ENCODE data around the gene APOA4. TPM values are rescaled to one million over a fixed set of nuclear protein-coding genes. Genes with fewer than 3 reads are reported as not detected.

The APOA4 gene
- total and polyA plus RNA-seq, 2 of the 13 experiments (the other 11 are each of a cell fraction or from before 2014, with no cell fraction given) = 3.8 to 7.2 TPM

DNA sequence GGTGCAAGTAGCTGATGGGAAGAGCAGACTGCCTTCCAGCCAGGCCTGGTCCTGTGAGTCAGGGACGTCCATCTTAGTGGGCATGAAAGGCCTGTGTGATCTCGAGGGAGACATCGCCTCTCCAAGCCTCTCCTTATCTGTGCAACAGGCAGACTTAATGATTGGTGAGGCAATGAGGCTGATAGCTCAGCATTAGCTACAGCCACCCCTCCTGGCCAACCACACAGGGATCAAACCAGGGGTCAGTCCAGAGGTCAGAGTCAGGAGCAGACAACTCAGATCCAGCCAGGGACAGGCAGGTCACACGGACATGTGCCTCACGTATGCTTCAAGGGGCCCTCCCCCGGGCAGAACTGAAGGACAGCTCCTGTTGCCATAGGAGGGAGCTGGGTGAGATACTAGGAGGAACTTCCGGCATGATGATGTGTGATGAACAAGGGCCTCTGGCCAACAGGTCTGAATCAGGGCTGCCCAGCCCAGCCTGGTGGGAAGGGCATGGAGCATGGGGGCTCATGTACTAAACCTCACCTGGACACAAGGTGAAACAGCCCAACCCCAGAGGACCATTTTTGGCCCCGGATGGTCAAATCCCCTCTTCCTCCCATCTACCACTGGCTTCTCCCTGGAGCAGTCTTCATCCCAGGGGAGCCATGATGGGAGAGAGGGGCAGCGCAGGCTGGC is 3.8 kb upstream of the APOA4 start (continued):
- TF ChIP-seq, protein P1, sequence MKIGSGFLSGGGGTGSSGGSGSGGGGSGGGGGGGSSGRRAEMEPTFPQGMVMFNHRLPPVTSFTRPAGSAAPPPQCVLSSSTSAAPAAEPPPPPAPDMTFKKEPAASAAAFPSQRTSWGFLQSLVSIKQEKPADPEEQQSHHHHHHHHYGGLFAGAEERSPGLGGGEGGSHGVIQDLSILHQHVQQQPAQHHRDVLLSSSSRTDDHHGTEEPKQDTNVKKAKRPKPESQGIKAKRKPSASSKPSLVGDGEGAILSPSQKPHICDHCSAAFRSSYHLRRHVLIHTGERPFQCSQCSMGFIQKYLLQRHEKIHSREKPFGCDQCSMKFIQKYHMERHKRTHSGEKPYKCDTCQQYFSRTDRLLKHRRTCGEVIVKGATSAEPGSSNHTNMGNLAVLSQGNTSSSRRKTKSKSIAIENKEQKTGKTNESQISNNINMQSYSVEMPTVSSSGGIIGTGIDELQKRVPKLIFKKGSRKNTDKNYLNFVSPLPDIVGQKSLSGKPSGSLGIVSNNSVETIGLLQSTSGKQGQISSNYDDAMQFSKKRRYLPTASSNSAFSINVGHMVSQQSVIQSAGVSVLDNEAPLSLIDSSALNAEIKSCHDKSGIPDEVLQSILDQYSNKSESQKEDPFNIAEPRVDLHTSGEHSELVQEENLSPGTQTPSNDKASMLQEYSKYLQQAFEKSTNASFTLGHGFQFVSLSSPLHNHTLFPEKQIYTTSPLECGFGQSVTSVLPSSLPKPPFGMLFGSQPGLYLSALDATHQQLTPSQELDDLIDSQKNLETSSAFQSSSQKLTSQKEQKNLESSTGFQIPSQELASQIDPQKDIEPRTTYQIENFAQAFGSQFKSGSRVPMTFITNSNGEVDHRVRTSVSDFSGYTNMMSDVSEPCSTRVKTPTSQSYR (CRISPR knock-in tag; IDR thresholded peaks at IDR 0.05; ENCODE audit: borderline replicate concordance) = peak; percentile 57; the same call in 1 of the 2 replicates
- TF ChIP-seq GZF1 (CRISPR knock-in tag; IDR thresholded peaks at IDR 0.05) = no peak
- peak; percentile 21; the same call in 1 of the 2 replicates for TF ChIP-seq ZNF83 (CRISPR knock-in tag; IDR thresholded peaks at IDR 0.05; ENCODE audit: borderline replicate concordance)
- TF ChIP-seq, protein P2, sequence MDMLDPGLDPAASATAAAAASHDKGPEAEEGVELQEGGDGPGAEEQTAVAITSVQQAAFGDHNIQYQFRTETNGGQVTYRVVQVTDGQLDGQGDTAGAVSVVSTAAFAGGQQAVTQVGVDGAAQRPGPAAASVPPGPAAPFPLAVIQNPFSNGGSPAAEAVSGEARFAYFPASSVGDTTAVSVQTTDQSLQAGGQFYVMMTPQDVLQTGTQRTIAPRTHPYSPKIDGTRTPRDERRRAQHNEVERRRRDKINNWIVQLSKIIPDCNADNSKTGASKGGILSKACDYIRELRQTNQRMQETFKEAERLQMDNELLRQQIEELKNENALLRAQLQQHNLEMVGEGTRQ (IDR thresholded peaks at IDR 0.05; ENCODE audit: low read depth, low read length) = no peak
- TF ChIP-seq, protein P2 (CRISPR knock-in tag; IDR thresholded peaks at IDR 0.05; ENCODE audit: borderline replicate concordance) = no peak
- TF ChIP-seq, protein P3, sequence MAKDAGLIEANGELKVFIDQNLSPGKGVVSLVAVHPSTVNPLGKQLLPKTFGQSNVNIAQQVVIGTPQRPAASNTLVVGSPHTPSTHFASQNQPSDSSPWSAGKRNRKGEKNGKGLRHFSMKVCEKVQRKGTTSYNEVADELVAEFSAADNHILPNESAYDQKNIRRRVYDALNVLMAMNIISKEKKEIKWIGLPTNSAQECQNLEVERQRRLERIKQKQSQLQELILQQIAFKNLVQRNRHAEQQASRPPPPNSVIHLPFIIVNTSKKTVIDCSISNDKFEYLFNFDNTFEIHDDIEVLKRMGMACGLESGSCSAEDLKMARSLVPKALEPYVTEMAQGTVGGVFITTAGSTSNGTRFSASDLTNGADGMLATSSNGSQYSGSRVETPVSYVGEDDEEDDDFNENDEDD (CRISPR knock-in tag; IDR thresholded peaks at IDR 0.05; ENCODE audit: borderline replicate concordance) = peak; percentile 74; the same call in 1 of the 2 replicates
- TF ChIP-seq, protein P4, sequence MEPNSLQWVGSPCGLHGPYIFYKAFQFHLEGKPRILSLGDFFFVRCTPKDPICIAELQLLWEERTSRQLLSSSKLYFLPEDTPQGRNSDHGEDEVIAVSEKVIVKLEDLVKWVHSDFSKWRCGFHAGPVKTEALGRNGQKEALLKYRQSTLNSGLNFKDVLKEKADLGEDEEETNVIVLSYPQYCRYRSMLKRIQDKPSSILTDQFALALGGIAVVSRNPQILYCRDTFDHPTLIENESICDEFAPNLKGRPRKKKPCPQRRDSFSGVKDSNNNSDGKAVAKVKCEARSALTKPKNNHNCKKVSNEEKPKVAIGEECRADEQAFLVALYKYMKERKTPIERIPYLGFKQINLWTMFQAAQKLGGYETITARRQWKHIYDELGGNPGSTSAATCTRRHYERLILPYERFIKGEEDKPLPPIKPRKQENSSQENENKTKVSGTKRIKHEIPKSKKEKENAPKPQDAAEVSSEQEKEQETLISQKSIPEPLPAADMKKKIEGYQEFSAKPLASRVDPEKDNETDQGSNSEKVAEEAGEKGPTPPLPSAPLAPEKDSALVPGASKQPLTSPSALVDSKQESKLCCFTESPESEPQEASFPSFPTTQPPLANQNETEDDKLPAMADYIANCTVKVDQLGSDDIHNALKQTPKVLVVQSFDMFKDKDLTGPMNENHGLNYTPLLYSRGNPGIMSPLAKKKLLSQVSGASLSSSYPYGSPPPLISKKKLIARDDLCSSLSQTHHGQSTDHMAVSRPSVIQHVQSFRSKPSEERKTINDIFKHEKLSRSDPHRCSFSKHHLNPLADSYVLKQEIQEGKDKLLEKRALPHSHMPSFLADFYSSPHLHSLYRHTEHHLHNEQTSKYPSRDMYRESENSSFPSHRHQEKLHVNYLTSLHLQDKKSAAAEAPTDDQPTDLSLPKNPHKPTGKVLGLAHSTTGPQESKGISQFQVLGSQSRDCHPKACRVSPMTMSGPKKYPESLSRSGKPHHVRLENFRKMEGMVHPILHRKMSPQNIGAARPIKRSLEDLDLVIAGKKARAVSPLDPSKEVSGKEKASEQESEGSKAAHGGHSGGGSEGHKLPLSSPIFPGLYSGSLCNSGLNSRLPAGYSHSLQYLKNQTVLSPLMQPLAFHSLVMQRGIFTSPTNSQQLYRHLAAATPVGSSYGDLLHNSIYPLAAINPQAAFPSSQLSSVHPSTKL (CRISPR knock-in tag; IDR thresholded peaks at IDR 0.05) = peak; percentile 95
- no peak for TF ChIP-seq XBP1 (CRISPR knock-in tag; IDR thresholded peaks at IDR 0.05)
- no peak for TF ChIP-seq ZNF546 (CRISPR knock-in tag; conservative IDR thresholded peaks at IDR 0.05)
- TF ChIP-seq HNRNPK (IDR thresholded peaks at IDR 0.05; ENCODE audit: low read depth, low read length, poor library complexity, severe bottlenecking) = no peak
- TF ChIP-seq, protein P5, sequence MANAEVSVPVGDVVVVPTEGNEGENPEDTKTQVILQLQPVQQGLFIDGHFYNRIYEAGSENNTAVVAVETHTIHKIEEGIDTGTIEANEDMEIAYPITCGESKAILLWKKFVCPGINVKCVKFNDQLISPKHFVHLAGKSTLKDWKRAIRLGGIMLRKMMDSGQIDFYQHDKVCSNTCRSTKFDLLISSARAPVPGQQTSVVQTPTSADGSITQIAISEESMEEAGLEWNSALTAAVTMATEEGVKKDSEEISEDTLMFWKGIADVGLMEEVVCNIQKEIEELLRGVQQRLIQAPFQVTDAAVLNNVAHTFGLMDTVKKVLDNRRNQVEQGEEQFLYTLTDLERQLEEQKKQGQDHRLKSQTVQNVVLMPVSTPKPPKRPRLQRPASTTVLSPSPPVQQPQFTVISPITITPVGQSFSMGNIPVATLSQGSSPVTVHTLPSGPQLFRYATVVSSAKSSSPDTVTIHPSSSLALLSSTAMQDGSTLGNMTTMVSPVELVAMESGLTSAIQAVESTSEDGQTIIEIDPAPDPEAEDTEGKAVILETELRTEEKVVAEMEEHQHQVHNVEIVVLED (CRISPR knock-in tag; IDR thresholded peaks at IDR 0.05; ENCODE audit: borderline replicate concordance) = peak; percentile 48; the same call in 1 of the 2 replicates
- TF ChIP-seq POGZ (CRISPR knock-in tag; IDR thresholded peaks at IDR 0.05) = peak; percentile 89
- peak; percentile 76 for TF ChIP-seq KDM6A (CRISPR knock-in tag; IDR thresholded peaks at IDR 0.05; ENCODE audit: low read depth)
- TF ChIP-seq ZNF441 (CRISPR knock-in tag; IDR thresholded peaks at IDR 0.05; ENCODE audit: borderline replicate concordance) = peak; percentile 82; the same call in 1 of the 2 replicates
- no peak for TF ChIP-seq ZNF761 (CRISPR knock-in tag; conservative IDR thresholded peaks at IDR 0.05)
- no peak for TF ChIP-seq GTF3A (CRISPR knock-in tag; conservative IDR thresholded peaks at IDR 0.05)
- TF ChIP-seq ZNF577 (CRISPR knock-in tag; IDR thresholded peaks at IDR 0.05; ENCODE audit: borderline replicate concordance, low read depth) = no peak

All from HepG2 (cell line).